ENCODE measurements around the gene CCDC18.

Gene CCDC18

GRCh38 chr1:93244298-93245069 lies 64.0 kb downstream of the CCDC18 start:
- no peaks in the 10 kb centered on the region for H3K9me3 ChIP-seq (ENCODE audit: insufficient read depth, low read length)
- no peaks in the 10 kb centered on the region for H3K4me1 ChIP-seq (ENCODE audit: low read length)
- TF ChIP-seq EZH2phosphoT487 (IDR thresholded peaks at IDR 0.05; ENCODE audit: low read depth) (no peak), CTCF (IDR thresholded peaks at IDR 0.05; ENCODE audit: low read depth, low read length) (no peak)
- H2AFZ ChIP-seq (ENCODE audit: low read depth, low read length), result no peak overlapping the region
- H3K9ac ChIP-seq (ENCODE audit: low read length), result no peak overlapping the region
- H3K36me3 ChIP-seq (replicated peaks; ENCODE audit: low read depth, low read length), result peaks cover 29% of the 10 kb centered on the region
- H3K79me2 ChIP-seq (ENCODE audit: low read length), result no peaks in the 10 kb centered on the region
- H3K4me3 ChIP-seq (ENCODE audit: low read length), result no peak overlapping the region
- no peaks in the 10 kb centered on the region for H3K27me3 ChIP-seq (ENCODE audit: low read depth, low read length)
- H4K20me1 ChIP-seq (ENCODE audit: insufficient read depth, low read length), result no peaks in the 10 kb centered on the region
- H3K4me2 ChIP-seq (ENCODE audit: low read length), result no peak overlapping the region
- H3K27ac ChIP-seq (ENCODE audit: low read length), result no peak overlapping the region

GRCh38 chr1:93251966-93252365 lies 71.4 kb downstream of the CCDC18 start:
- no peak for TF ChIP-seq EZH2phosphoT487 (IDR thresholded peaks at IDR 0.05; ENCODE audit: low read depth)
- TF ChIP-seq CTCF (IDR thresholded peaks at IDR 0.05; ENCODE audit: low read depth, low read length), result no peak
- no peak overlapping the region for H3K27ac ChIP-seq (ENCODE audit: low read length)
- peaks cover 29% of the 10 kb centered on the region for H3K36me3 ChIP-seq (replicated peaks; ENCODE audit: low read depth, low read length)
- no peaks in the 10 kb centered on the region; the same call in 1 of the 2 replicates for H3K9me3 ChIP-seq (ENCODE audit: insufficient read depth, low read length)
- no peaks in the 10 kb centered on the region for H3K79me2 ChIP-seq (ENCODE audit: low read length)
- no peaks in the 10 kb centered on the region for H4K20me1 ChIP-seq (ENCODE audit: insufficient read depth, low read length)
- no peaks in the 10 kb centered on the region for H3K4me1 ChIP-seq (ENCODE audit: low read length)
- no peak overlapping the region for H3K4me3 ChIP-seq (ENCODE audit: low read length)
- H3K9ac ChIP-seq (ENCODE audit: low read length), result no peak overlapping the region
- no peak overlapping the region for H3K4me2 ChIP-seq (ENCODE audit: low read length)
- no peaks in the 10 kb centered on the region for H3K27me3 ChIP-seq (ENCODE audit: low read depth, low read length)
- no peak overlapping the region for H2AFZ ChIP-seq (ENCODE audit: low read depth, low read length)

- Histone ChIP-seq H3K4me1 (ENCODE audit: low read length) (no peaks in the 10 kb centered on the region), H3K9me3 (ENCODE audit: insufficient read depth, low read length) (no peaks in the 10 kb centered on the region; the same call in 1 of the 2 replicates)
These were observed 72.1 kb downstream of the CCDC18 start for GRCh38 chr1:93252598-93252997.

More at GRCh38 chr1:93252598-93252997, 72.1 kb downstream of the CCDC18 start:
- Histone ChIP-seq H3K4me3 (ENCODE audit: low read length) (no peak overlapping the region), H3K4me2 (ENCODE audit: low read length) (no peak overlapping the region), H3K9ac (ENCODE audit: low read length) (no peak overlapping the region), H2AFZ (ENCODE audit: low read depth, low read length) (no peak overlapping the region), H3K27ac (ENCODE audit: low read length) (no peak overlapping the region), H3K27me3 (ENCODE audit: low read depth, low read length) (no peaks in the 10 kb centered on the region), H3K79me2 (ENCODE audit: low read length) (no peaks in the 10 kb centered on the region), H4K20me1 (ENCODE audit: insufficient read depth, low read length) (no peaks in the 10 kb centered on the region), H3K36me3 (replicated peaks; ENCODE audit: low read depth, low read length) (peaks cover 29% of the 10 kb centered on the region)
- no peak for TF ChIP-seq CTCF (IDR thresholded peaks at IDR 0.05; ENCODE audit: low read depth, low read length)
- no peak for TF ChIP-seq EZH2phosphoT487 (IDR thresholded peaks at IDR 0.05; ENCODE audit: low read depth)
